ENCODE data around the gene RNF223.

GRCh38 chr1:1098681-1099421, 24.7 kb upstream of the RNF223 start:
- no peak for TF ChIP-seq POLR2A (IDR thresholded peaks at IDR 0.05)
- no peak for TF ChIP-seq CTCF (IDR thresholded peaks at IDR 0.05)
